Testis (tissue), 3 donors: Measurements from ENCODE around the gene SPAG9. TPM values are rescaled to one million over a fixed set of nuclear protein-coding genes. Genes with fewer than 3 reads are reported as not detected.

Source experiments
- DNase-seq: peaks from one replicate; pipeline ENCODE4 v3.0.0-alpha.2; 2019
- H3K27ac ChIP-seq, 2 donors: fragments of 200-600 bp; sonication (generic); one replicate each; pipeline ENCODE4 v1.5.1; 2019
- H3K27me3 ChIP-seq: fragments of 200-600 bp; sonication (generic); one replicate; pipeline ENCODE4 v1.5.1; 2019
- H3K36me3 ChIP-seq: fragments of 200-600 bp; sonication (generic); one replicate; pipeline ENCODE4 v1.5.1; 2017; ENCODE audit warnings: low read depth; ENCODE audit errors: missing control alignments
- H3K4me1 ChIP-seq: fragments of 200-600 bp; sonication (generic); one replicate; pipeline ENCODE4 v1.5.1; 2019
- H3K4me3 ChIP-seq, 2 donors: fragments of 200-600 bp; sonication (generic); one replicate each; pipeline ENCODE4 v1.5.1; 2017 to 2019
- H3K9me3 ChIP-seq: fragments of 200-600 bp; sonication (generic); one replicate; pipeline ENCODE4 v1.5.1; 2017
- POLR2A ChIP-seq: fragments of 450-650 bp; IDR thresholded peaks from one replicate; pipeline ENCODE4 v1.6.1; 2017; ENCODE audit warnings: antibody characterized with exemption, mild to moderate bottlenecking, moderate library complexity
- WGBS, 2 donors: methylation state at CpG; one replicate each; pipeline ENCODE4 v1.1.5; 2018; 5-methylcytosine and 5-hydroxymethylcytosine counted together
- intact Hi-C: fragments of 100-400 bp; cut with DNase I; formaldehyde crosslinking; loops from one replicate; pipeline ENCODE4 v1.15.1; 2023; ENCODE audit warnings: low total_unique reads
- polyA plus RNA-seq: library from polyadenylated mRNA; stranded (reverse); fragments of 350-450 nt; fragmentation: Illumina TruSeq; extraction: RNeasy Lipid Tissue Mini Kit (QIAGEN cat#74804); gene quantifications from one replicate; pipeline ENCODE4 v1.2.3, GENCODE V29; 2014; ENCODE audit warnings: low read depth, low replicate concordance; ENCODE audit not compliant: insufficient read depth
- total RNA-seq, 2 donors: library from RNA; depleted of rRNA; stranded (reverse); fragments of >200 nt; gene quantifications; one replicate each; pipeline ENCODE4 v1.2.3, GENCODE V29; 2016
- TF ChIP-seq, protein P1 (sequence below), 3 experiments: fragments of 450-650 bp in 2 of 3; fragments of 200-600 bp in 1 of 3; sonication (generic) in 1 of 3; IDR thresholded peaks; one replicate each; pipeline ENCODE4 v1.5.1; 2016 to 2019; ENCODE audit warnings: antibody characterized with exemption in 3 of 3, mild to moderate bottlenecking in 2 of 3, moderate library complexity in 1 of 3

Gene SPAG9
- total and polyA plus RNA-seq, 3 donors from 2014 or later, result 157 to 165 (median 159) TPM

GRCh38 chr17:50956409-50956749, 164.3 kb downstream of the SPAG9 start:
- H3K4me3 ChIP-seq, result no peak overlapping the region

GRCh38 chr17:50955667-50956120, 165.0 kb downstream of the SPAG9 start:
- TF ChIP-seq, protein P1, sequence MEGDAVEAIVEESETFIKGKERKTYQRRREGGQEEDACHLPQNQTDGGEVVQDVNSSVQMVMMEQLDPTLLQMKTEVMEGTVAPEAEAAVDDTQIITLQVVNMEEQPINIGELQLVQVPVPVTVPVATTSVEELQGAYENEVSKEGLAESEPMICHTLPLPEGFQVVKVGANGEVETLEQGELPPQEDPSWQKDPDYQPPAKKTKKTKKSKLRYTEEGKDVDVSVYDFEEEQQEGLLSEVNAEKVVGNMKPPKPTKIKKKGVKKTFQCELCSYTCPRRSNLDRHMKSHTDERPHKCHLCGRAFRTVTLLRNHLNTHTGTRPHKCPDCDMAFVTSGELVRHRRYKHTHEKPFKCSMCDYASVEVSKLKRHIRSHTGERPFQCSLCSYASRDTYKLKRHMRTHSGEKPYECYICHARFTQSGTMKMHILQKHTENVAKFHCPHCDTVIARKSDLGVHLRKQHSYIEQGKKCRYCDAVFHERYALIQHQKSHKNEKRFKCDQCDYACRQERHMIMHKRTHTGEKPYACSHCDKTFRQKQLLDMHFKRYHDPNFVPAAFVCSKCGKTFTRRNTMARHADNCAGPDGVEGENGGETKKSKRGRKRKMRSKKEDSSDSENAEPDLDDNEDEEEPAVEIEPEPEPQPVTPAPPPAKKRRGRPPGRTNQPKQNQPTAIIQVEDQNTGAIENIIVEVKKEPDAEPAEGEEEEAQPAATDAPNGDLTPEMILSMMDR (IDR thresholded peaks at IDR 0.05), result no peak
- no peak for TF ChIP-seq POLR2A
- WGBS, 2 donors, result 60 to 63% methylated on average over 8 of the region's 8 CpGs

More at GRCh38 chr17:50956409-50956749, 164.3 kb downstream of the SPAG9 start:
- no peak for TF ChIP-seq POLR2A
- TF ChIP-seq, protein P1 (IDR thresholded peaks at IDR 0.05), result no peak
- intact Hi-C loops, result loop anchor here (5.0 kb wide), 1 partner anchor 54 kb away; no protein-coding TSS in a partner anchor
- Histone ChIP-seq H3K9me3 (no peaks in the 10 kb centered on the region), H3K27ac (peak overlapping the region in 1 of 2 donors; percentile 74), H3K27me3 (no peaks in the 10 kb centered on the region), H3K36me3 (no peaks in the 10 kb centered on the region), H3K4me1 (peaks cover 19% of the 10 kb centered on the region)
- WGBS, 2 donors, result 91 to 96% methylated on average over 4 of the region's 4 CpGs
- no peak for DNase-seq

GRCh38 chr17:50955160-50955559, 165.5 kb downstream of the SPAG9 start:
- Histone ChIP-seq H3K9me3 (no peaks in the 10 kb centered on the region), H3K36me3 (no peaks in the 10 kb centered on the region), H3K27ac (peak overlapping the region; percentile 39 to 74), H3K4me1 (peaks cover 27% of the 10 kb centered on the region), H3K27me3 (no peaks in the 10 kb centered on the region), H3K4me3 (no peak overlapping the region)
- 78 to 88% methylated on average over 2 to 8 of the region's 8 CpGs for WGBS, 2 donors
- TF ChIP-seq POLR2A, result no peak
- TF ChIP-seq, protein P1 (IDR thresholded peaks at IDR 0.05), result no peak
- no peak for DNase-seq
- intact Hi-C loops, result loop anchor here (5.0 kb wide), 1 partner anchor 53 kb away; no protein-coding TSS in a partner anchor

More at GRCh38 chr17:50955667-50956120, 165.0 kb downstream of the SPAG9 start:
- no peaks in the 10 kb centered on the region for H3K27me3 ChIP-seq
- no peak for DNase-seq
- no peaks in the 10 kb centered on the region for H3K36me3 ChIP-seq
- H3K9me3 ChIP-seq, result no peaks in the 10 kb centered on the region
- no peak overlapping the region for H3K4me3 ChIP-seq
- intact Hi-C loops, result loop anchor here (5.0 kb wide), 1 partner anchor 53 kb away; no protein-coding TSS in a partner anchor
- H3K4me1 ChIP-seq, result peaks cover 22% of the 10 kb centered on the region
- H3K27ac ChIP-seq, result peak overlapping the region; percentile 39 to 74

DNA sequence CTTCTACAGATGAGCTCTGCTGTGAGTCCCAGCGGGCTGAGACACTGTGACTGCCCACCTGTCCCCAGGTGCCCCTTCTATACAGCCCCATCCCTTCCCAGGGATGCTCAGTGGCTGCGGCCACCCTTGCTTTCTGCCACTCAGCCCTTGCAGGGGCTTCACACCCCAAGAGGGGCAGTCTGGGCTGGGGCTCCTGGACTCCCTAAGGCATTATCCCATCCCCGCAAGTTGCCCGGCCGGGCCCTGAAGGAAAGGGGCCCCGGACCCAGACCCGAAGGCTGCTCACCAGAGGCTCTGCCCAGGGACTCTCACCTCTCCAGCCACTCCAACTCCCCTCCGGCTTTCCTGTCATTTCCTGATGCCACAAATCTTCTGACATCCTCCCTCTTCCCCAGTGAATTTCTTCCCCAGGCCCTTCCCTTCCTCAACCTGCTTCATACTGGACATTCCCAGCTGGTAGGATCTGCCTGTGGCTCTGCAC, 166.0 kb downstream of the SPAG9 start:
- H3K4me3 ChIP-seq, result no peak overlapping the region
- H3K27me3 ChIP-seq, result no peaks in the 10 kb centered on the region
- no peaks in the 10 kb centered on the region for H3K9me3 ChIP-seq
- no peak for TF ChIP-seq POLR2A
- TF ChIP-seq, protein P1 (IDR thresholded peaks at IDR 0.05), result no peak
- no peaks in the 10 kb centered on the region for H3K36me3 ChIP-seq
- no peak for DNase-seq
- peaks cover 32% of the 10 kb centered on the region for H3K4me1 ChIP-seq
- peak overlapping the region in 1 of 2 donors; percentile 74 for H3K27ac ChIP-seq
- intact Hi-C loops, result loop anchor here (5.0 kb wide), 2 partner anchors 52 to 87 kb away; partner anchors contain the start of gene TOB1
- 78 to 80% methylated on average over 4 to 8 of the region's 8 CpGs for WGBS, 2 donors
